Osteoblast (primary cell): ENCODE measurements around the gene LYSMD1. TPM values are rescaled to one million over a fixed set of nuclear protein-coding genes. Genes with fewer than 3 reads are reported as not detected.

Experiments
- DNase-seq: peaks from one replicate; pipeline ENCODE4 v3.0.0; 2011; ENCODE audit warnings: low spot score, mixed read lengths; ENCODE audit not compliant: insufficient read length; ENCODE audit errors: missing footprints
- H2AFZ ChIP-seq: 2 replicates; pipeline ENCODE4 v1.6.0; 2011; ENCODE audit warnings: mild to moderate bottlenecking, low read length
- H3K27ac ChIP-seq: 2 replicates; pipeline ENCODE4 v1.5.1; 2011; ENCODE audit warnings: mild to moderate bottlenecking, low read depth, low read length, moderate library complexity
- H3K27me3 ChIP-seq: 2 replicates; pipeline ENCODE4 v1.6.0; 2012; ENCODE audit warnings: mild to moderate bottlenecking, control low read depth, inconsistent platforms, low read length, moderate library complexity; ENCODE audit not compliant: insufficient read depth
- H3K36me3 ChIP-seq: 2 replicates; pipeline ENCODE4 v1.5.1; 2011; ENCODE audit warnings: mild to moderate bottlenecking, low read length, control low read depth, moderate library complexity; ENCODE audit not compliant: insufficient read depth
- H3K4me1 ChIP-seq: 2 replicates; pipeline ENCODE4 v1.5.1; 2011; ENCODE audit warnings: mild to moderate bottlenecking, low read length, control low read depth, moderate library complexity; ENCODE audit not compliant: insufficient read depth
- H3K4me2 ChIP-seq: 2 replicates; pipeline ENCODE4 v1.6.0; 2011; ENCODE audit warnings: mild to moderate bottlenecking, low read length; ENCODE audit not compliant: insufficient read depth
- H3K4me3 ChIP-seq: fragments of 200-600 bp; sonication (generic); 3 replicates; pipeline ENCODE4 v1.5.1; 2012; ENCODE audit warnings: mild to moderate bottlenecking, low read length, inconsistent platforms; ENCODE audit not compliant: insufficient read depth
- H3K79me2 ChIP-seq: 2 replicates; pipeline ENCODE4 v1.6.0; 2012; ENCODE audit warnings: mild to moderate bottlenecking, low read length, control low read depth, inconsistent platforms; ENCODE audit not compliant: insufficient read depth
- H3K9me3 ChIP-seq: 2 replicates; pipeline ENCODE4 v1.5.1; 2011; ENCODE audit warnings: low read depth, low read length, control low read depth
- H4K20me1 ChIP-seq: 2 replicates; pipeline ENCODE4 v1.6.0; 2012; ENCODE audit warnings: mild to moderate bottlenecking, low read length, control low read depth; ENCODE audit not compliant: insufficient read depth
- CTCF ChIP-seq: IDR thresholded peaks from 2 replicates; pipeline ENCODE4 v1.5.1; 2011; ENCODE audit warnings: mild to moderate bottlenecking, low read depth, low read length, moderate library complexity; ENCODE audit errors: extremely low read depth
- total RNA-seq: library from RNA; depleted of rRNA; stranded (reverse); fragments of >200 nt; gene quantifications from 2 replicates; pipeline ENCODE4 v1.2.3, GENCODE V29; 2012

The LYSMD1 gene
- total RNA-seq, 1 donor, result 12.7 TPM

- H2AFZ ChIP-seq, result peak overlapping the region; percentile 93
- peaks cover 33% of the 10 kb centered on the region for H3K36me3 ChIP-seq
- H4K20me1 ChIP-seq, result no peaks in the 10 kb centered on the region
- H3K27me3 ChIP-seq, result no peaks in the 10 kb centered on the region
- H3K79me2 ChIP-seq, result peaks cover 28% of the 10 kb centered on the region
- peaks cover 22% of the 10 kb centered on the region for H3K4me1 ChIP-seq
- peak overlapping the region; percentile 94 for H3K4me2 ChIP-seq
- H3K27ac ChIP-seq, result peak overlapping the region; percentile 67
- peak overlapping the region; percentile 81 for H3K4me3 ChIP-seq
- DNase-seq, result peak; percentile 87
- H3K9me3 ChIP-seq, result no peaks in the 10 kb centered on the region
- TF ChIP-seq CTCF, result no peak
These were observed 896 bp downstream of the LYSMD1 start for GRCh38 chr1:151164732-151165280.

GRCh38 chr1:151159373-151159772 lies 6.3 kb downstream of the LYSMD1 start:
- Histone ChIP-seq H3K27ac (no peak overlapping the region), H3K36me3 (peaks cover 27% of the 10 kb centered on the region), H2AFZ (no peak overlapping the region), H3K9me3 (no peaks in the 10 kb centered on the region), H4K20me1 (no peaks in the 10 kb centered on the region), H3K4me1 (peaks cover 4% of the 10 kb centered on the region), H3K27me3 (no peaks in the 10 kb centered on the region), H3K4me2 (no peak overlapping the region), H3K79me2 (peaks cover 5% of the 10 kb centered on the region), H3K4me3 (no peak overlapping the region)
- peak; percentile 42 for DNase-seq
- no peak for TF ChIP-seq CTCF

- Histone ChIP-seq H3K4me2 (no peak overlapping the region), H3K36me3 (peaks cover 30% of the 10 kb centered on the region), H2AFZ (no peak overlapping the region), H3K27me3 (no peaks in the 10 kb centered on the region), H3K4me1 (no peaks in the 10 kb centered on the region), H3K79me2 (no peaks in the 10 kb centered on the region), H3K9me3 (no peaks in the 10 kb centered on the region), H3K4me3 (no peak overlapping the region), H3K27ac (no peak overlapping the region), H4K20me1 (no peaks in the 10 kb centered on the region)
- TF ChIP-seq CTCF, result no peak
- no peak for DNase-seq
These were observed 6.9 kb downstream of the LYSMD1 start for GRCh38 chr1:151158751-151159251.

GRCh38 chr1:151158326-151158725 lies 7.4 kb downstream of the LYSMD1 start:
- Histone ChIP-seq H3K4me3 (no peak overlapping the region), H2AFZ (no peak overlapping the region), H4K20me1 (no peaks in the 10 kb centered on the region), H3K79me2 (no peaks in the 10 kb centered on the region), H3K27me3 (no peaks in the 10 kb centered on the region), H3K27ac (no peak overlapping the region), H3K9me3 (no peaks in the 10 kb centered on the region), H3K36me3 (peaks cover 32% of the 10 kb centered on the region), H3K4me1 (no peaks in the 10 kb centered on the region), H3K4me2 (no peak overlapping the region)
- no peak for TF ChIP-seq CTCF
- peak; percentile 23 for DNase-seq
